UCSD-AML1 (cell line): Measurements from ENCODE around the gene TPRG1L.

Source experiments
- DNase-seq: peaks from one replicate; lab custom pipeline; 2025; ENCODE audit not compliant: unreplicated experiment; lab: John Stamatoyannopoulos, UW

Gene TPRG1L

DNA sequence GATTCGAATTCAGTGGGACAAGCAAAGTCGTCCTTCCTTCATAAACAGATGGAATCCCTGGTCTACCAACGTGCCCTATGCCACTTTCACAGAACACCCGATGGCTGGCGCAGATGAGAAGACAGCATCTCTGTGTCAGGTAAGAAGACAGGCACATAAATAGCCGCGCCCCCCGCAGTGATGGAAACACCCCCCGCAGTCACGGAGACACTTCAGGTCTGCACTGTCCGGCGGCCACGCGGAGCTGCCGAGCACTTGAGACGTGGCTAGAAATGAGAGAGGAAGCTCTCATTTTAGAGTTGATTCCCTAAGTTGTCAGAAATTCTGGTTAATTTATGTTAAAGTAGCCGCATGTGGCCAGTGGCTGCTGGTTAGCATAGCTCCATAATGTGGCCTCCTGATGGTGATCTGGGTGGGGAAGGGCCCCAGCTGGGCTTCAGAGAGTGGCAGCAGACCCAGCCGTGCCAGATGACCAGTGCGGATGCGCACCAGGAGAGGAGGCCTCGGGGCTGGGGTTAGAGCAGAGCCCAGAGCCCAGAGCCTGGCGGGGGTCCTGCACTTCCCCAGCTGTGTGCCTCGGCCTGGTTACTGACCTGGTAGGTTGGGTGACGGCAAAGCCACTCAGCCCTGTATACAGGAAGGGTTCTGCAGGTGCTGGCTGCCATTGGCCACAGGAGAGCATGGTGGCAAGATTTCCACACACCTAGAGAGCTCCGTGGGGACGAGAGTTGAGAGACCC lies 2.9 kb downstream of the TPRG1L start:
- no peak for DNase-seq

DNA sequence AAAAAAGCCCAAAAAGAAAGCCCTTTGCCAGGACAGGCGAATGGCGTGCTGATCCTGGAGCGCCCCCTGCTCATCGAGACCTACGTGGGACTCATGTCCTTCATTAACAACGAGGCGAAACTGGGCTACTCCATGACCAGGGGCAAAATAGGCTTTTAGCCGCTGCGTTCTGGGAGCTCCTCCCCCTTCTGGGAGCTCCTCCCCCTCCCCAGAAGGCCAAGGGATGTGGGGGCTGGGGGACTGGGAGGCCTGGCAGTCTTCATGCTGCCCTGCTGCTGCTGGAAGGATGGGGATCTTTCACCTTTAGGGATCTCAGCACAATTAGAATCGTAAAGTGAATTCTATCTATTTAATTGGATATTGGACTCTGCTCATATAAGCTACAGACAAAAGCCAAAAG lies 3.6 kb downstream of the TPRG1L start:
- no peak for DNase-seq

DNA sequence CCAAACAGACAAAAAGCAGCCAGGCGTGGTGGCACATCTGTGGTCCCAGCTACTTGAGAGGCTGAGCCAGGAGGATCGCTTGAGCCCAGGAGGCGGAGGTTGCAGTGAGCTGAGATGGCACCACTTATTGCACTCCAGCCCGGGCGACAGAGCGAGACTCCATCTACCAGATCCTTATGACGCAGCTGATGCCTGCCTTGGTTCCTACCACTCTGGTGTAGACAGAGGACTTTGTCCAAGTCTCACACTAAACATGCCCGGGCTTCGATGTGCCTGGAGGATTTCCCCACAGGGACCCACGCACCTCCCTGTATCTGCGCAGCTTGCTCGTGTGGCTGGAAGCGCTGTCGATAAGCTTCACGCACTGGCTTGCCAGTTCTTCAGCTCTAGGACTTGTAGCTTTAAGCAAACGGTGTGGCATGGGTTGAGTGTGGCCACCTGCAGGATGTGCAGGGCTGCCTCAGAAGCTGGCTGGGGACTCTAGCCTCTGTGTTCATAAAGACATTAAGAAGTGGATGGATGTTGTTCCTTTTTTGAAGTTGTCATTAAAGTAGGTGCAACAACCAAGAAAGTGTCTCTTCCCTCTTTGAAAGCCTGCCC lies 4.8 kb downstream of the TPRG1L start:
- no peak for DNase-seq

DNA sequence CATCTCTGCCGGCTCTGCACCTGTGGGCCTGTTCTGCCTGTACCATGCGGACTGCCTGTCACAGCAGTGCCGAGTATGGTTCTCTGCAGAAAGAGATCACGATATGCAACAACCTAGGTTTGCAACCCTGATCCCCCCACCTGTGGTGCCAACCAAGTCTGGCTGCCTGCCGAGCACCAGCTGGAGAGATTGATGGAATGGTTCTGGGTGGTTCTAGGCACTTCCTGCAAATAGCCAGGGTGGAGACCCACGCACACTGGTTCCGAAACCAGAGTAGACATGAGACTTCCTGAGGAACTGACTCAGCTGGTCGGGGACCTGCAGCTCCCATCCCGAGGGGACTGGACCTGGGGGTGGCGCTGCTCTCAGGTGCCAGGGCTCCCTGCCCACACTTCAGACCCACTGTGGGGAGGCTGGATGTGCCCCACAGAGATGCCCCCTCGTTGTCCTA lies 5.4 kb downstream of the TPRG1L start:
- no peak for DNase-seq

DNA sequence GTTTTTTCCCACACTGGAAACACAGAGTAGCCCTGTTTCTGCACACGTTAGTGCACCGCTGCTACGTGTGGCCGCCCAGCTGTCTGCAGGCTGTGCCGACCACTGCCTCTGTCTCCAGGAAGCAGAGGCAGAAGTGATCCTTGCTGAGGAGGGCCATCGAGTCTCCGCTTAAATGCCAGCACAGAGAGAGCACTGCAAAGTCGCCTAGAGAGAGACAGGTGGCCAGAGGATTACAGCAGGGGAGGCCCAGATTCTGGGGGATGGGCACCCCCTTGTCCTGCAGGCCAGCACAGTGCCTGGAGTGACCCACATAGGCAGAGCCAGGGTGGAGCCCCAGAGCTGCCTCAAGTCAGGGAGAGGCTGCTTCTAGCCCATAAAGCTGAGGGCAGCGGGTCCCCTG lies 6.1 kb downstream of the TPRG1L start:
- no peak for DNase-seq

DNA sequence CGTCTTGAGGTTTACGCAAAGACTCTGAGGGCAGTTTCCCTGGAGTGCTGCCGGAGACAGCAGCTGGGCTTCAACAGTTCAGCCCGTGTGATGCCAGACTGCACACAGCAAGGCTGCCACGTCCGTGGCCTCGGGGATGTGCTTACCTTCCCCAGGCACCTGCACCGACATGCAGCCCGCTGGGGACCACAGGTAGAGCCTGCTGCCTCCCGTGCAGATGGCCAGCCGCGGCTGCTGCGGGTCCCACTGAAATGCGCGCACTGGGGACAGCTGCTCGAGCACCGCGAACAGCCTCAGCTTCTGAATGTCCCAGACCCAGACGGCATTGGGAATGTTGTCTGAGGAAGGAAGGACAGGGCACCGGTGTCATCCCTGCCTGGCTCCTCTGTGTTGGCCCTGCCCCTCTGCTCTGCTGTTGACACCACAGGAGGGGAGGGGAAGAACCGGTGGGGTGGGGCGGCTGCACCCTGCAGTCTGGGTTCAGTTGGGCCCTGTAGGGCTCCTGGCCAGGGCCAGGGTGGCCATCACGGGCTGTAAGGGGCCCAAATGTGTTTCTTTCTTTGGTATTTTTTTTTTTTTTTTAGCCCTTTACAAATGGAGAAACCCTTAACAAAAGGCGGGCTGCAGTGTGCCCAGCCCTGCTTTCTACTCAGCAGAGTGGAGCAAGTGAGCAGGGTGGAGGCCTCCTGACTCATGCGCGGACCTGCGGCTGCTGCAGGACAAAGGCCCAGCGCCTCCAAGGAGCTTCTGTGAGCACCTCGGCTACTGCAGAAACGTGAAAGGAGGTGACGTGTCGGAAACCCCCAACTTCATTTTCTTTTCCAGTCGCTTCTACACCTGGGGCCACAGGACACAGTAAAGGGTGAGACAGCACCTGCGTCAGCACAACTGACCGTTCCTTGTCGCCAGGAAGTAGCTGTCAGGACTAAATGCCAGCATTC lies 6.8 kb downstream of the TPRG1L start:
- DNase-seq, result no peak

DNA sequence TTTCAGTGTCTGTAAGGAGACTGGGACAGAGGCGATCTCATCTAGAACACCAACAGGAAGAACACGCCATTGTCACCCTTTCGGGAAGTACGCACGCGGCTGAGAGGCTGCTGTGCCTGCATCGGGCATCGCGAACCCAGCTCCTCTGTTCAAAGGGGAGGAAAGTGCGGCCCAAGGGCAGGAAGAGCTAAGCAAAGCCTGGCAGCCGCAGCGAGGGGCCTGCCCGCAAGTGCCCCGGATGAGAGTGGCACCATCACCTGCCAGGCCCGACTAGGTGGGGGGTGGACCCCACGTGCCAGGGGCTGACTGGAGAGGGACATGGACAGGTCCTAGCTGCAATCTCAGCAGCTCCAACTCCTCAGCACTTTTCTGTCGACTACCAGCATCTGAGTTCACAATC lies 7.5 kb downstream of the TPRG1L start:
- DNase-seq, result no peak

DNA sequence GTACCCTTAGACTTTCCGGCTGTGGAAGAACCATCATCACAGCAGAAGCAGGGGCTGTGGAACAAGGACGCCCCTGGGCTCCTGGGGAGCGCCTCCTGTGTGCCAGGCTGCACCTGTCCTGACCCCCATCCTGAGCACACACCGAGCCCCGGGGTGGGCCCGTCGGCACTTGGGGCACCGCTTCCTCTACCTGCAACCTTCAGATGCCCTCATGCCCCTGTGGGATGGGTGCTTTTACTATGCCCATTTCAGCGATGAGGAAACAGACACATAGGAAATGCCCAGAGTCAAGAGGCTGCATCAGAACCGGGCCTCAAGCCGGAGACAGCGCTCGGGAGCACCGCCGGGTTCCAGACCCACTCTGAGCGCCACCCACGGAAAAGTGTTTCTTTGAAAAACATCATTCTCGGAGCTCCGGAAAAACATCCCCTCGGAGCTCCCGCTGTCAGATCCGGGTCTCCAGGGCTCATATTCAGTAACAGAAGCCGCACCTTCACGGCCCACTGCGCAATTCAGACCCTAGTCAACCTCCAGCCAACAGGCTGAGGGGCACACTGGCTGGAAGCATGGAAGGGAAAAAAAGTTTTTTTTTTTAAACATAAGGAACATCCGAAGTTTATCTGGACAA lies 8.0 kb downstream of the TPRG1L start:
- DNase-seq, result no peak

DNA sequence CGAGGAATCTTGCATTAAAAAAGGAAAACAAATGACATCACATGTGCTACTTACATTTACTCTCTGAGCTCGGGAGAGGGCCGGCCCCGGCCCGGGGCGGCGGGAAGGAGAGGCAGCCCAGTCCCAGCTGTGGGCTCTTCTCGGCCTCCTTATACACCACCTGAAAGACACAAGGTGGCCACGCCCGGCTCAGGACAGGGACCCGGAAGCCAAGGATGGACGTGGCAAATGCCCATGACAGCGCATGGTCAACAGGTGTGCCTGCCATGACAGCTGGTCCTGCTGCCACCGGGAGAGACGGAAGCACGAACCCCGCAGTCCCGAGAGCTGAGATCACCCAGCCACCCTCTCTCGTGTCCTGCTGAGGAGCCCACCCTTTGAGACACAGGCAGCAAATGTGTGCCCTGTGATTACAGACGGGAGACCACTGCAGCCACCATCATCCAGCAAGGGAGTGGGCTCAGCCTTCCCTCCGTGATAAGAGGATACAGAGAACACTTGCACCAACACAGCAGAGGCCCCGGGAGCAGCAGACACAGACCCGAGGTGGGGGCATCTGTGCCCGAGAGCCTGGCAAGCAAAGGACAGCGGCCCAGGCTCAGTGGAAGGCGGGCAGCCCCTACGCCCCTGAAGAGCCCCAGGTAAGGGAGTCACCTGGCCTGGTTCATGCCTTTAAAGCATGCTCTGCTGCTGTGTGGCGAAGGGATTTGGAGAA lies 8.7 kb downstream of the TPRG1L start:
- DNase-seq, result no peak

DNA sequence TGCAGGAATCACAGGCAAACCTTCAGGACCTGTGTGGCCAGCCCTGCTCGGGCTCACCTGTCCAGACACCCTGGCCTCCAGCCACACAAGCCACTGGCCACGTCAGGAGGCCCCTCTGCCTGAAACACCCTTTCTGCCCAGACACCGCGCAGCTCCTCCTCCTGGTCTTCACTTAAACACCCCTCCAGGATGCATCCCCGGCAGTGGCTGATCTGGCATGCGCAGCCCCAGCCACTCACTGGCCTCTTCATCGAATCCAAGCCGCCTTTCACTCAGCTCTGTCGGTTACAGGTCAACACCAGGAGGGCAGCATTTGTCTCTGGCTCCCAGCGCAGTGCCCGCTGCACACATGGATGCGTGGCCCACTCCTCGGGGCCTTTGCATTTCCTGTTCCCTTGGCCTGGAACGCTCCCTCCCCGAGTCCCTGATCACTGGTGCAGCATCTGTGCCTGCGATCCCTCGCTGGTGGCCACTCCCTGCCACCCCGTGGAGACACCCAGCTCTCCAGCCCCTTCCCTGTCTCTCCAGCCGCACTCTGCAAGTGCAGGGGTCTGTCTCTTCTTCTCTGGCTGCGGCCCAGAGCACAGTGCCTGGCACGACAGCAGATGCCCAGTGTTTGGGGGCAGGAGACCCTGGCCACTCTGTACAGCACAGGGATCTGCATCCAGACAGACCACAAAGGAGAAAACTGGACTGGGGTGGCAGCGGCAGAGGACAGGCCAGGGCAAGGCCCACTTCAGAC lies 9.4 kb downstream of the TPRG1L start:
- no peak for DNase-seq

DNA sequence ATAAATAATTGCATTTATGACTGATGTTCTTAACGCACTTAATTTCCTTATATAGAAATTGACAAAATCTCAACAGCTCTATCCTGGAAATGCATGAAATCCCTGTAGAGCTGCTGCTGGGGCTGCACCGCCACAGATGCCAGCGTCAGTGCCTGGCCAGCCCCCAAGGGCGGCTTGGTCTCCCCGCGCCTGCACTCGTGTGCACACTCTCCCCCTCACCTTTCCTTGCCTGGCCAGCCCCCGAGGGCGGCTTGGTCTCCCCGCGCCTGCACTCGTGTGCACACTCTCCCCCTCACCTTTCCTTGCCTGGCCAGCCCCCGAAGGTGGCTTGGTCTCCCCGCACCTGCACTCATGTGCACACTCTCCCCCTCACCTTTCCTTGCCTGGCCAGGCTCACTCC lies 11.3 kb downstream of the TPRG1L start:
- DNase-seq, result no peak

DNA sequence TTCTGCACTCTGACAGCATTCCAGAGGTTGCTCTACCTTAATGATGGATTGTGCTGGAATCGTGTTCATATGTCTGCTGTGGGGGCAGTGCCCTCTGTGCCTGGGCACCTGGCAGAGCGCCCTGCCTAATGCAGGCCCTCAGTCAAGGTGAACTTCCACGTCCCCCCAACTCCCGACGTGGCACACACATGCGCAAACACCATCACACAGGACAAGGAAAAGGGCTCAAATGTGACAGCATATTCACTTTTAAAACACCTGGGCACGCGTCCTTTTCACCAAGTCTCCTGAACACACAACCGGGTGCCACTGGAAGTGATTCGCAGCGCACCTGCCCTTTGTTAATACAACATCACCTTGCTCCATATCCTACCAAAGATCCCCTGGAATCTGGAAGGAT lies 11.7 kb downstream of the TPRG1L start:
- no peak for DNase-seq

DNA sequence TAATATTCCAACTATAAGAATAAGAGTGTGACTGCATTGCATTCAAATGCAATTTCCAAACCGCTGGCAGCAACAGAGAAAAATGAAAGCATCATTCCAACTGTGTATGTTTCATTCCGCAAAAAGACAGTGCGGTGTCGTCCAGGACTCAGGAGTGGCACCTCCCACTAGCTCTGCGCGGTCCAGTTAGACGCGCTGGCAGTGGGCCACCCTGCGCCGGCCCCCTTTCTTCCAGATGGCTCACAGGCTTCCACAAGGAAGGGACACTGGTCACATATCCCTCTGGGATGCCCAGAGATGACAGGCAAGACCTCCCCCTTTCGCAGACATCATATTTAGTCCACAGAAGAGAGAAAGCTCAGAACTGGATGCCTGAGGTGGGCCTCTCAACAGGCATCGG lies 13.2 kb downstream of the TPRG1L start:
- no peak for DNase-seq

DNA sequence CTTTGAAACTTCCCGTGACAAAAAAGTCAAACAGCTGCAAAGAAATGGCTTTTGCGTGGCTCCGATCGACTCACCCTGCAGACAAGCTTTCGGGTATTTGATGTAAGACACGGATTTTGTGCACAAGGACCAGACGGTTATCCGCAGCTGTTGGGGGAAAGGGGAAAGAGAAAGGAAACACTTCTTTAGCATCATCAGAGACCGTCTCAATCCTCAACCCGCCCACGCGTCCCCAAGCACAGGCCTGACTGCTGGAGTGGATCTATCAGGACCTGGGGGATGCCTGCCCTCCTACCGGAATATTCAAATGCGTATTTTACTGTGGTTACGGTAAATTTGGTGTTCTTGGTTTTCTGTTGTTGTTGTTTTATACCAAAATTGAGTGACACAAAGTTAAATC lies 13.9 kb downstream of the TPRG1L start:
- no peak for DNase-seq

DNA sequence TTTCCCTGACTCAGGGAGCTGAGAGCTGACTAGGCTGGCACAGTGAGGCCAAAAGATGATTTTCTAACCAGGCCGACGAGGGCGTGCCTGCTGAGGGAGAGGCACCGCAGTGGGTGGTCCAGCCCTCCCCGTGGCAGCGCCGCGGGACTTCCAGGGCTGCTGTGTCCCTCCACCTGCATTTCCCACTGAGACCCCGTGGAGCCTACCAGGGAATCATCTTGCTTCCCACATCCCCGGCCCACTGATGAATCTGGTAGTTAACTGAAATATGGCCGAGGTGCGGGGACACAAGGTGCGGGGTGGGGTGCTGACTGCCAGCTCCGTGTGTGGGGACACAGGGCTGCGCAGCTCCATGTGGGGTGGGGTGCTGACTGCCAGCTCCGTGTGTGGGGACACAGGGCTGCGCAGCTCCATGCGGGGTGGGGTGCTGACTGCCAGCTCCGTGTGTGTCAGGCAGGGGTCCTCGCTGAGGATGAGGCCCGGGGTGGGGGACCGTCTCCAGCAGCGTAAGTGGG lies 14.6 kb downstream of the TPRG1L start:
- DNase-seq, result no peak

DNA sequence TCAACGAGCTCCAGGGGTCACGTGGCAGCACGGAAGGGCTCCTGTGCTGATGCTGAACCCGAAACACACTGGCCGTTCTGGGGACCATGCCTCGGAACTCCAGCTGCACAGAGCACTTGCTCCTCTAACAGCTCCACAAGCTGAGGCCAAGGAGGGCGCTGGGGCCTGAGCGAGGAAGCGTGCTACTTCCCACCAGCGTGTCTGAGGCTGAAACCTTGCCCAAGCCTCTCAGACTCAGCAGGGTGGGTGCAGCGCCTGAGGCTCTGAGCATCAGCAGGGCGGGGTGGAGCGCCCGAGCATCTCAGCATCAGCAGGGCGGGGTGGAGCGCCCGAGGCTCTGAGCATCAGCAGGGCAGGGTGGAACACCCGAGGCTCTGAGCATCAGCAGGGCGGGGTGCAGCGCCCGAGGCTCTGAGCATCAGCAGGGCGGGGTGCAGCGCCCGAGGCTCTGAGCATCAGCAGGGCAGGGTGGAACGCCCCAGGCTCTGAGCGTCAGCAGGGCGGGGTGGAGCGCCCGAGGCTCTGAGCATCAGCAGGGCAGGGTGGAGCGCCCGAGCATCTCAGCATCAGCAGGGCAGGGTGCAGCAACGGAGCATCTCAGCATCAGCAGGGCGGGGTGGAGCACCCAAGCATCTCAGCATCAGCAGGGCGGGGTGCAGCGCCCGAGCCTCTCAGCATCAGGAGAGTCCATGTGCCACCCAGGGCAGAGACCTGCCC lies 15.5 kb downstream of the TPRG1L start:
- no peak for DNase-seq

DNA sequence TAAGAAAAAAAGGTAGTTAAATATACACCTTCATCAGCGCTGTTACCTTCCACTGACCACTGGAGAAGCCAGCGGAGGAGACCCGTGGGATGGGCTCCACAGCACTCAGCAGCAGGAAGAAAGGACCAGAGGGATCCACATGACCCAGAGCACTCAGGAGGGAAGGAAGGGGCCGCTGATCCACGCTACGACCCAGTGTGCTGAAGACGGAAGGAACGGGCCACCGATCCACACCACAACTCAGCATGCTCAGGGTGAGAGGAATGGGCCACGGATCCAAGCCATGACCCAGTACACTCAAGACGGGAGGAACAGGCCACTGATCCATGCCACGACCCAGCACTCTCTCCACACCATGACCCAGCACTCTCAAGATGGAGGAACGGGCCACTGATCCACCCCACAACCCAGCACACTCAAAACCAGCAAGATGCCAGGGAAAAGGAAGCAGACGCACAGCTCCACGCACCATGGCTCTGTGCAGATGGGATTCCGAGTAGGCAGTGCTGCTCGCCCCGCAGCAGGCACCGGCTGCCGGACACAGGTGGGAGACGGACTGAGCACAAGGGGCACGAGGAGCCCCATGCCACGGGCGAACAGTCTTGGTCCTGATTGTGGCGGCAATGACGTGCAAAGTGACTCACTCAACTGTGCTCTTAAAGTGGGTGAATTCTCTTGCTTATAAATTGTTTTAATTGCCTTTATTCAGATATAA lies 16.4 kb downstream of the TPRG1L start:
- no peak for DNase-seq

DNA sequence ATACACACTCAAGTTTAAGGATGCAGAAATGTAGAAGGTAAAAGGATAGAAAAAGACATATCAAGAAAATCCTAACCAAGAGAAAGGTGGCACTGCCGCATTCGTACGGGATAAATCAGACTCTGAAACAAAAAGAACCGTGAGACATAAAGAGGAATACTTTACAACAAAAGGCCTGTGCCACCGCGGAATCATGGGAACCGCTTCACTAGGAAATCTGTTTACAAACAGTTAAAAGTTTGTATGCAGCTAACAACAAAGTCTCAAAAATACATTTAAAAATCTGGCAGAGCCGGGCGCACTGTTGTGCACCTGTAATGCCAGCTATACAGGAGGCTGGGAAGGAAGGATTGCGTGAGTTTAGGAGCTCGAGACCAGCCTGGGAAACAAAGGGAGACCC lies 17.0 kb downstream of the TPRG1L start:
- DNase-seq, result no peak
